Fibroblast of pulmonary artery (primary cell): ENCODE data around the gene TSPY1.
"Not testable (repeated sequence)": the region's sequence is repeated elsewhere in the genome, so short reads cannot be mapped to it uniquely, and the experiment has no call there.

Experiments used
- DNase-seq: peaks from one replicate; pipeline ENCODE4 v3.0.0-alpha.2; 2010; ENCODE audit warnings: low read depth
- H3K4me3 ChIP-seq: replicated peaks from 2 replicates; pipeline ENCODE4 v1.5.1; 2011; ENCODE audit warnings: low read depth, mild to moderate bottlenecking, control low read depth, low read length, moderate library complexity

The TSPY1 gene, protein sequence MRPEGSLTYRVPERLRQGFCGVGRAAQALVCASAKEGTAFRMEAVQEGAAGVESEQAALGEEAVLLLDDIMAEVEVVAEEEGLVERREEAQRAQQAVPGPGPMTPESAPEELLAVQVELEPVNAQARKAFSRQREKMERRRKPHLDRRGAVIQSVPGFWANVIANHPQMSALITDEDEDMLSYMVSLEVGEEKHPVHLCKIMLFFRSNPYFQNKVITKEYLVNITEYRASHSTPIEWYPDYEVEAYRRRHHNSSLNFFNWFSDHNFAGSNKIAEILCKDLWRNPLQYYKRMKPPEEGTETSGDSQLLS

DNA sequence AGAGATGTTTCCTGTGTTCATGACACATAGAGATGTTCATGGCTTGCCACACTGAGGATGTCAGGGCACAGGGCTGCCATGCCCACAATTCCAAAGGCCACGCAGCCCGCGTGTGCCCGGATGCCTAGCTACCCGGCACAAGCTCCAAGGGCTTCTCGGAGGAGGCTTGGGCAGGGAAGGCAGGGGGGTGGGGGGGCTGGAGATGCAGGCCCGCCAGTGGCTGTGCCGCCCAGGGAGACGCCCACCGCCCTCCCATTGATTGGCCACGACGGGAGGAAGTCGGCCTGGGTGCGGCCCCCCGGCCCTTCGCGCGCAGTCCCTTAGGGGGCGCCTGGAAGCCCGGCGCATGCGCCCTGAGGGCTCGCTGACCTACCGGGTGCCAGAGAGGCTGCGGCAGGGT lies at the start of gene TSPY1:
Gene TSPY1 (plus strand): TSS at position 301 of the 400 bp plus-strand sequence. CDS start 46 bp downstream, at position 347.
- not testable (repeated sequence) for DNase-seq, H3K4me3 ChIP-seq

DNA sequence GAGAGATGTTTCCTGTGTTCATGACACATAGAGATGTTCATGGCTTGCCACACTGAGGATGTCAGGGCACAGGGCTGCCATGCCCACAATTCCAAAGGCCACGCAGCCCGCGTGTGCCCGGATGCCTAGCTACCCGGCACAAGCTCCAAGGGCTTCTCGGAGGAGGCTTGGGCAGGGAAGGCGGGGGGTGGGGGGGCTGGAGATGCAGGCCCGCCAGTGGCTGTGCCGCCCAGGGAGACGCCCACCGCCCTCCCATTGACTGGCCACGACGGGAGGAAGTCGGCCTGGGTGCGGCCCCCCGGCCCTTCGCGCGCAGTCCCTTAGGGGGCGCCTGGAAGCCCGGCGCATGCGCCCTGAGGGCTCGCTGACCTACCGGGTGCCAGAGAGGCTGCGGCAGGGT lies 20.2 kb downstream of the TSPY1 start, which contains the start of gene TSPY9:
Gene TSPY9 (plus strand): TSS at position 301 of the 400 bp plus-strand sequence. CDS start 46 bp downstream, at position 347.
- H3K4me3 ChIP-seq, DNase-seq: not testable (repeated sequence)

DNA sequence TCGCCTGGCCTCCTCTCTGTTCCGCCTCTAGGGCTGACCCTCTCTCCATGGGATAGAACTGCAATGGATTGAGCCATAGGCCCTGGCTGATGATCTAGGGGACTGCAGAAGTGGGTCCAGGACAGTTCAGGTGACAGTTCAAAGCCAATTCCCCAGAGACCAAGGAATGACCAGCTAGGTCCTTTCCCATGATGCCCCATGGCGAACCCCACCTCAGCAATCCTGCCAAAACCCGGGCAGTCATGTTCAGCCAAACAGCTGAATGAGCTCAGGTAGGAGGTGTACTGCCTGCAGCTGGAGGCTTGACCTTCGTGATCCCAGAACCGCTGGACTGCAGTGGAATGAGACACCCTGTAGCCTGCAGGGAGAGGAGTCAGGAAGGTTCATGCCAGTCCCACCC lies 37.6 kb downstream of the TSPY1 start:
- not testable (repeated sequence) for H3K4me3 ChIP-seq, DNase-seq

DNA sequence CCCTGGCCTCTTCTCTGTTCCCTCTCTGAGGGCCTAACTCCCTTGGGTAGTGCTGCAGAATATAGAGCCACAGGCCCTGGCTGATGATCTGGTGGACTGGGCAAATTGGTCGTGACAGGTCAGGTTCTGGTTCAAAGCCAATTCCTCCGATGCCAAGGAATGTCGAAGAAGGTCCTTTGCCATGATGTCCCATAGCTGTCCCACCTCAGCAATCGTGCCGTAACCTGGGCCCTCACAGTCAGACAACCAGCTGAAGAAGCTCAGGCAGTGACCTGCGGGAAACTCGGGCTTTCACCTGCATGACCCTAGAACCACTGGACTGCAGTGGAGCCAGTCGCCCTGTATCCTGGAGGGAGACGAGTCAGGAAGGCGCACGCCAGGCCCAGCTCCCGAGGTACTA lies 49.5 kb downstream of the TSPY1 start:
- not testable (repeated sequence) for H3K4me3 ChIP-seq, DNase-seq
